ENCODE results near the gene ARRB2. TPM values are rescaled to one million over a fixed set of nuclear protein-coding genes. Genes with fewer than 3 reads are reported as not detected.

The ARRB2 gene
- total RNA-seq, 4 donors from 2014 or later, result 18.7 to 33.6 (median 28.5) TPM

DNA sequence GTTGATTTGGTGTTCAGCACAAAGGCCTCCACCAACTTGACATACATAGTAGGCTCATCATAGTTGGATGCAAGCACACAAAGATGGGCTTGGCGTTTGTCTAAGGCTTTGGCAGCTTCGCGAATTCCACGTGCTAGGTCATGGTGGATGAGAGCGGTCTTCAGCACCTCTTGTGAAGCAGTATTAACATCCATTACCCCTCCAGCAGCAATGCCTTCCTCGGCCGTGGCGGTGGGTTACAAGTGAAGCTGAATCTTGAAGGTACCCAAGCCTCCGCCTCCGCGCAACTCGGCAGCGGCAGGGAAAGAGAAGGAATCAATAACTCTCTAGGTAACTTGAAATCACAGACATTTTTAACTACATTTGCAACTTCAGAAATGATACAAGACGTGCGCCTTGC is 5.4 kb upstream of the ARRB2 start:
- 91 to 94% methylated on average over 14 of the region's 15 CpGs for WGBS, 2 donors (ENCODE audit: low coverage in 1 of 2)
- no peak for ATAC-seq
- TF ChIP-seq POLR2AphosphoS5 (IDR thresholded peaks at IDR 0.05) (no peak), CTCF (IDR thresholded peaks at IDR 0.05) (no peak), EP300 (IDR thresholded peaks at IDR 0.05) (no peak), POLR2A (IDR thresholded peaks at IDR 0.05) (no peak)

DNA sequence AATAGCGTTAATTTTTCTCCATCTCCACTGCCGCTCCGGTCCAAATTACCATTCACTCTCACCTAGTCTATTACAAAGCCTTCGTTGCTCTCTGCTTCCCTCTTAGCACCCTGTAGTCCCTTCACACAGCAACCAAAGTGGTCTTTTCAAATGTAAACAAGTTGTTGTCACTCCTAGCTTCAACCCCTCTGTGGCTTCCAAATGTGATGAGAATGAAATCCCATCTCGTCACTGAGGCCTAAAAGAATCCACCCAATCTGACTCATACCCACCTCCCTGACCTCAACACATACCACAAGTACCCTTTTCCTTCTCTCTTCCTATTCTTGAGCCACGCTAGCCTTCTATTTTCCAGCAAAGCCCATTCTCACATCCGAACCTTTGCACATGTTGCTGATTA is 4.3 kb upstream of the ARRB2 start:
- Histone ChIP-seq H3K4me3 (no peak overlapping the region), H3K4me1 (peaks cover 0 to 54% (median 15%) of the 10 kb centered on the region in 3 donors), H3K9me3 (no peaks in the 10 kb centered on the region), H3K36me3 (no peaks in the 10 kb centered on the region), H3K27ac (no peak overlapping the region), H3K27me3 (no peaks in the 10 kb centered on the region)
- ATAC-seq, result no peak
- WGBS, 2 donors (ENCODE audit: low coverage in 1 of 2), result 65 to 76% methylated on average over 5 to 7 of the region's 7 CpGs
- no peak for TF ChIP-seq POLR2A (IDR thresholded peaks at IDR 0.05)
- TF ChIP-seq POLR2AphosphoS5 (IDR thresholded peaks at IDR 0.05), result no peak

More for the DNA sequence above, 5.4 kb upstream of the ARRB2 start:
- Histone ChIP-seq H3K9me3 (no peaks in the 10 kb centered on the region), H3K36me3 (no peaks in the 10 kb centered on the region), H3K4me3 (no peak overlapping the region), H3K4me1 (peaks cover 0 to 50% (median 12%) of the 10 kb centered on the region in 3 donors), H3K27ac (no peak overlapping the region), H3K27me3 (no peaks in the 10 kb centered on the region)

DNA sequence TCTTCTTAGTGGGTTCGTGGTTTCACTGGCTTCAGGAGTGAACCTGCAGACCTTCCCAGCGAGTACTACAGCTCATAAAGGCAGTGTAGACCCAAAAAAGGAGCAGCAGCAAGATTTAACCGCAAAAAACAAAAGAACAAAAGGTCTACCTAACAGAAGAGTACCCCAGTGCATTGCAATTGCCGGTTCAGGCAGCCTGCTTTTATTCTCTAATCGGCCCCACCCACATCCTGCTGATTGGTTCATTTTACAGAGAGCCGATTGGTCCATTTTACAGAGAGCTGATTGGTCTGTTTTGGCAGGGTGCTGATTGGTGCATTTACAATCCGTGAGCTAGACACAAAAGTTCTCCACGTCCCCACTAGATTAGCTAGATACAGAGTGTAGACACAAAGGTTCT is 2.0 kb upstream of the ARRB2 start:
- H3K9me3 ChIP-seq, result no peaks in the 10 kb centered on the region
- no peak for ATAC-seq
- TF ChIP-seq POLR2AphosphoS5 (IDR thresholded peaks at IDR 0.05), result no peak
- no peak for TF ChIP-seq CTCF (IDR thresholded peaks at IDR 0.05)
- TF ChIP-seq EP300 (IDR thresholded peaks at IDR 0.05), result no peak
- TF ChIP-seq POLR2A (IDR thresholded peaks at IDR 0.05), result no peak
- no peak overlapping the region for H3K4me3 ChIP-seq
- H3K36me3 ChIP-seq, result no peaks in the 10 kb centered on the region
- 46% methylated on average over 5 of the region's 8 CpGs; no CpG with 5 or more reads in 1 of the 2 donors for WGBS, 2 donors (ENCODE audit: low coverage in 1 of 2)
- no peaks in the 10 kb centered on the region for H3K27me3 ChIP-seq
- peaks cover 0 to 47% (median 6%) of the 10 kb centered on the region in 3 donors for H3K4me1 ChIP-seq
- H3K27ac ChIP-seq, result no peak overlapping the region

DNA sequence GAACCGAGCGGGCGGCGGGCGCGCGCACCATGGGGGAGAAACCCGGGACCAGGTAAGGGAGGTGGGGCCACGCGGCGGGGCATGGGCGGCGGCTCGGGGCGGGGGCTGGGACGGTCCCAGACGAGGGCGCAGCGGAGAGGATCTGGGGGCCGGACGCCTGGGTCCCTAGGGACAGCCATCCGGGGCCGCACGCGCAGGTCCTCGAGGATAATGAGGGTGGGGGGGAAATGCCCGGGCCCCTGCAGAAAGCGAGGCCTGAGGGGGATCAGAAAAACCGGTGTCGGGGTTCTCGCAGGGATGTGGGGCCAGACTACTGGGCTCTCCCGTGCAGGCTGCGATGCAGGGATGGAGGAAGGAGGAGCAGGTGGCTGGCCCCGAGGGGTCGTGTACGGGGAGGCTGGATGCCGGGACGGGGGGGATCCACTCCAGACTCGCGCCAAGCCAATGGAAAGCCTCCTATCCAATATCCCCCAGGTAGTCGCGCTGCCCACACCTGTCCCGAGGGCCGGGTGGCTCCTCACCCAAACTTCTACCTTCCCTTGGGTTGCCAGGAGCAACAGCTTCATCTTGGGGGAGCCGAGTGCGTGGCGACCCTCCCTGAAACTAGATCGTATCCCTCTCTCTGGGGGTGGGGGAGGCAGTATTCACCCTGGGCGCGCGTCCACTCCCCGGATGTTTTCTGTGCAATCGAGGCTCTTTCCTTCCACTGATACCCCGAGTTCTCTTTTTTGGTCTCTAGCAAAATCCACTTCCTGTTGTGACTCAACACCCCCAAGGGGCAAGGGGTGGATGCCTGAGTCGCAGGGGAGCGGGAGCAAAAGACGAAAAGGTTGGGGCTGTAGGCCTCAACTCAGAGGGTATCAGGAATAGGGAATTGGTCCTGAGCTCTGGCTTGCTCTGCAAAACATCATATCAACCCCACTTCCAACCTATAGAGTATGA is 532 bp downstream of the ARRB2 start:
- WGBS, 2 donors (ENCODE audit: low coverage in 1 of 2), result 1 to 12% methylated on average over 18 to 25 of the region's 57 CpGs
- H3K9me3 ChIP-seq, result no peaks in the 10 kb centered on the region
- H3K36me3 ChIP-seq, result peaks cover 0 to 9% of the 10 kb centered on the region in 2 donors
- no peak for TF ChIP-seq POLR2AphosphoS5 (IDR thresholded peaks at IDR 0.05)
- TF ChIP-seq POLR2A (IDR thresholded peaks at IDR 0.05), result peak in 1 of 2 donors; percentile 12
- TF ChIP-seq CTCF (IDR thresholded peaks at IDR 0.05), result peak in 1 of 4 experiments; percentile 7
- no peak for TF ChIP-seq EP300 (IDR thresholded peaks at IDR 0.05)
- H3K27me3 ChIP-seq, result no peaks in the 10 kb centered on the region
- peak overlapping the region; percentile 36 to 91 (median 84) for H3K27ac ChIP-seq
- H3K4me1 ChIP-seq, result peaks cover 0 to 34% (median 6%) of the 10 kb centered on the region in 3 donors
- no peak for ATAC-seq
- peak overlapping the region; percentile 52 to 74 for H3K4me3 ChIP-seq

- Histone ChIP-seq H3K4me3 (peak overlapping the region in 1 of 2 donors; percentile 74), H3K27ac (peak overlapping the region in 3 of 4 donors; percentile 43 to 91 (median 87)), H3K9me3 (no peaks in the 10 kb centered on the region), H3K4me1 (peaks cover 0 to 34% (median 6%) of the 10 kb centered on the region in 3 donors), H3K27me3 (no peaks in the 10 kb centered on the region), H3K36me3 (peaks cover 0 to 17% of the 10 kb centered on the region in 2 donors)
- no peak for ATAC-seq
- WGBS, 2 donors (ENCODE audit: low coverage in 1 of 2), result 63% methylated on average over 5 of the region's 6 CpGs; no CpG with 5 or more reads in 1 of the 2 donors
- TF ChIP-seq POLR2AphosphoS5 (IDR thresholded peaks at IDR 0.05) (no peak), CTCF (IDR thresholded peaks at IDR 0.05) (no peak), POLR2A (IDR thresholded peaks at IDR 0.05) (no peak), EP300 (IDR thresholded peaks at IDR 0.05) (no peak)
Measured at GRCh38 chr17:4711661-4712181, 1.3 kb downstream of the ARRB2 start.
